K562 (cell line): Measurements from ENCODE around the gene NARF.

Source experiments
- CREB1 ChIP-seq, 2 experiments: sonication (generic) in 1 of 2; formaldehyde crosslinking in 1 of 2; IDR thresholded peaks; 2 replicates each; pipeline versions ENCODE4 v1.6.1 to v1.8.0; 2012 to 2022; ENCODE audit warnings: inconsistent platforms in 1 of 2, mild to moderate bottlenecking in 1 of 2, missing genetic modification reagents in 1 of 2, moderate library complexity in 1 of 2
- HEY1 ChIP-seq: fragments of 250-450 bp; sonication (Bioruptor Pico); IDR thresholded peaks from 2 replicates; pipeline ENCODE4 v1.5.0; 2020; ENCODE audit warnings: mild to moderate bottlenecking, moderate library complexity, borderline replicate concordance
- LEF1 ChIP-seq: fragments of 450-650 bp; IDR thresholded peaks from 2 replicates; pipeline ENCODE4 v1.6.1; 2016; ENCODE audit warnings: mild to moderate bottlenecking
- MXD1 ChIP-seq: fragments of 250-450 bp; sonication (Bioruptor Pico); IDR thresholded peaks from 2 replicates; pipeline ENCODE4 v1.8.0; 2021; ENCODE audit warnings: borderline replicate concordance, mild to moderate bottlenecking, moderate library complexity; ENCODE audit not compliant: poor library complexity, severe bottlenecking
- POLR2A ChIP-seq: fragments of 450-650 bp; conservative IDR thresholded peaks from 2 replicates; pipeline ENCODE4 v1.6.1; 2016
- POLR2AphosphoS5 ChIP-seq: IDR thresholded peaks from 2 replicates; pipeline ENCODE4 v1.6.1; 2011; ENCODE audit warnings: mild to moderate bottlenecking, low read depth, low read length, moderate library complexity; ENCODE audit not compliant: control insufficient read depth, insufficient read depth
- PRDM10 ChIP-seq: fragments of 450-650 bp; IDR thresholded peaks from 2 replicates; pipeline ENCODE4 v1.6.1; 2018; ENCODE audit not compliant: partially characterized antibody
- RBM39 ChIP-seq: fragments of 200-400 bp; formaldehyde crosslinking; optimal IDR thresholded peaks from 2 replicates; pipeline ENCODE3; 2018; ENCODE audit warnings: low read depth, low read length
- SMC3 ChIP-seq: conservative IDR thresholded peaks from 2 replicates; pipeline ENCODE4 v1.6.1; 2011; ENCODE audit warnings: low read depth, low read length, improper control_type of control experiment; ENCODE audit not compliant: insufficient read depth
- SREBF1 ChIP-seq: fragments of 150-350 bp; IDR thresholded peaks from 2 replicates; pipeline ENCODE4 v1.6.1; 2014; ENCODE audit warnings: antibody characterized with exemption, low read depth, low read length, borderline replicate concordance
- TBP ChIP-seq: optimal IDR thresholded peaks from 2 replicates; pipeline ENCODE3; 2011; ENCODE audit warnings: low read depth, low read length, improper control_type of control experiment
- UBTF ChIP-seq, 2 experiments: IDR thresholded peaks; 2 replicates each; pipeline ENCODE4 v1.6.1; 2012; ENCODE audit warnings: improper control_type of control experiment in 2 of 2, low read depth in 2 of 2, low read length in 2 of 2, borderline replicate concordance in 1 of 2
- TF ChIP-seq, protein P1 (sequence below): fragments of 250-450 bp; sonication (Bioruptor Pico); IDR thresholded peaks from 2 replicates; pipeline ENCODE4 v1.5.0; 2020; ENCODE audit warnings: mild to moderate bottlenecking, borderline replicate concordance

DNA sequence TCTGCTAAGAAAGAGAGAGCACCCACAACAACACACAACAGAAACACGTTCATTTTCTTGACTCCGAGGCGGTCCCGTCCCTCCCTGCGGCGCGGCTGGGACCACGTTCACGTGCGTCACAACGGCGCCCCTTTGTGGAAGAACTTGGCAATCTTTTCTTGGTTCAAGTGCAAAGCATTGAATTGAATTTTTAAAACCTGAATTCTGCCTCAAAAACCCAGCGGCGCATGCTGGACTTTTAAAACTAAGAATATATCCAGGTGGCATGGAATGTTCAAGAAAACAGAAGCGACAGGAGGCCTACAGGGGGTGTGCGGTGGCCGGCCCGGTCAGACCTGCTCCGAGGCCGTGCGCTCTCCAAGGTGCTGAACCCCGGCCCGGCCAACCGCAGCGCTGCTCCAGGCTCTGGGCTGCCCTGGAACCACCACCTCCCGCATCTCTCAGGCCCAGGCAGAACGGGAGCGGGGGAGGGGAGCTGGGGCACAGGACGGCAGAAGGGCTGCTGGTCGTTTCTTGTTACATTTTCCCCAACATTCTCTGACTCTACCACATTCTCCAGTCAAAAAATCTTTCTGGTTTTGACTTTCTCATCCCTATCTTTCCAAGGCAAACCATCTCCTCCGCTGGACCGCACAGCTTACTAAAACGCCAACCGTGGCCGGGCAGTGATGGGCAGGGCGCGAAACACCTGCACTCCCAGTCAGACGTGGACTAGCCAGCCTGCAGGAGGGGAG, 43.8 kb upstream of the NARF start:
- TF ChIP-seq SREBF1 (no peak), TBP (no peak), RBM39 (no peak), MXD1 (no peak), POLR2AphosphoS5 (no peak), SMC3 (peak; percentile 76), LEF1 (0 out of 2 replicates have a peak, but pooled peaks have one; percentile 18), HEY1 (CRISPR knock-in tag) (no peak), UBTF (IDR thresholded peaks at IDR 0.05; ENCODE audit: borderline replicate concordance in 1 of 2, low read depth in 2 of 2, low read length in 2 of 2) (peak in 1 of 2 experiments; percentile 79; a peak in 2 of 4 replicates), CREB1 (IDR thresholded peaks at IDR 0.05) (peak; percentile 65; the same call in 1 of the 2 replicates), CREB1 (CRISPR knock-in tag; IDR thresholded peaks at IDR 0.05) (no peak), PRDM10 (no peak), POLR2A (no peak)
- TF ChIP-seq, protein P1, sequence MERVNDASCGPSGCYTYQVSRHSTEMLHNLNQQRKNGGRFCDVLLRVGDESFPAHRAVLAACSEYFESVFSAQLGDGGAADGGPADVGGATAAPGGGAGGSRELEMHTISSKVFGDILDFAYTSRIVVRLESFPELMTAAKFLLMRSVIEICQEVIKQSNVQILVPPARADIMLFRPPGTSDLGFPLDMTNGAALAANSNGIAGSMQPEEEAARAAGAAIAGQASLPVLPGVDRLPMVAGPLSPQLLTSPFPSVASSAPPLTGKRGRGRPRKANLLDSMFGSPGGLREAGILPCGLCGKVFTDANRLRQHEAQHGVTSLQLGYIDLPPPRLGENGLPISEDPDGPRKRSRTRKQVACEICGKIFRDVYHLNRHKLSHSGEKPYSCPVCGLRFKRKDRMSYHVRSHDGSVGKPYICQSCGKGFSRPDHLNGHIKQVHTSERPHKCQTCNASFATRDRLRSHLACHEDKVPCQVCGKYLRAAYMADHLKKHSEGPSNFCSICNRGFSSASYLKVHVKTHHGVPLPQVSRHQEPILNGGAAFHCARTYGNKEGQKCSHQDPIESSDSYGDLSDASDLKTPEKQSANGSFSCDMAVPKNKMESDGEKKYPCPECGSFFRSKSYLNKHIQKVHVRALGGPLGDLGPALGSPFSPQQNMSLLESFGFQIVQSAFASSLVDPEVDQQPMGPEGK (CRISPR knock-in tag), result no peak
